ENCODE results near the gene KREMEN2. TPM values are rescaled to one million over a fixed set of nuclear protein-coding genes. Genes with fewer than 3 reads are reported as not detected.

KREMEN2 gene
- total and polyA plus RNA-seq, 9 of the 15 experiments (the other 6 are each of a cell fraction or from before 2014, with no cell fraction given) = 0.04 to 7.7 (median 1.5) TPM; not detected in 1

DNA sequence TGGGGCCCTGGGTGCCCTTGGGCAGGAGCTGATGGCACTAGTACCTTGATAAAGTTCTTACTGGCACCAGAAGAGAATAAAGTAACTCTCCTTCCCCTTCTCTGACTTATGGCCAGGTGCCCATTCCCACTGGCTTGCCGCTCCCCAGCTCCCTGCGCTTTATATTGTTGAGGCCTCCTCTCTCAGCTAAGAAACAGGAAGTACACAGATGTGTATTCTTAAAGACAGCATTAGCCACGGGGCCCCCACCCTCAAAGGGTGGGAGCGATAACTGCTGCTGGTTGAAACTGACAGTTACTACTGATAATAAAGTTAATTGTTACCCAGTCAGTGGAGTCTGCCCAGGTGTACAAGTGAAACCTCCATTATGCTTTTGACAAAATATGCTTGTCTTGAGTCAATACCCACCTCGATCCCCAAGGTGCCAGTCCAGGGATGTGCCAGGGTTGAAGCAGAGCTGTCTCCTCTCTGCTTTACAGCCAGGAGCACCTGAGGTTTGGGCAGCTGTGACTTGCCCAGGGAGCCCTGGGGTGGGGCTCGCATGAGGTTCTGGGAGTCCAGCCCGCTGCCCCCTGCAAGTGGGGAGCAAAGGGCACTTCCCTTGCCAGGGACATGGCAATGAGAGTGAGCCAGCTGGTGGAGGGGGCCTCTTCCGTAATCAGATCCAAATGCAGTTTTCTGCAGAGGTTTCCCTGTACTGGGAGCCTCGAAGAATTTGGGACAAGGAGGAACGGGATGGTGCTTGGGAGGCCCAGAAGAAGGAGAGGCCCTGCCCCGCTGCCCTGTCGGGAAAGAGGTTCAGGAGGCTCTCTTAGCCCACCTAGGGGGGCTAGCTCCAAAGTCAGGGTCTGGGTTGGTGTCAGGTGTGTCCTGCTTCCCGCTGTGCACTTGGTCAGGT lies 43.2 kb downstream of the KREMEN2 start (continued):
- TF ChIP-seq MAZ (CRISPR knock-in tag; conservative IDR thresholded peaks at IDR 0.05 in 1 of 2, IDR thresholded peaks at IDR 0.05 in 1 of 2) = peak; percentile 37 to 86; a peak in 3 of 4 replicates
- 0 out of 2 replicates have a peak, but pooled peaks have one; percentile 39 for TF ChIP-seq MECOM (CRISPR knock-in tag; IDR thresholded peaks at IDR 0.05)
- TF ChIP-seq ZNF696 (CRISPR knock-in tag; conservative IDR thresholded peaks at IDR 0.05) = no peak
- TF ChIP-seq ZNF707 (CRISPR knock-in tag; conservative IDR thresholded peaks at IDR 0.05) = no peak
- TF ChIP-seq ILF3 (IDR thresholded peaks at IDR 0.05; ENCODE audit: borderline replicate concordance) = no peak
- TF ChIP-seq ZBED1 (IDR thresholded peaks at IDR 0.05) = no peak
- TF ChIP-seq, protein P1, sequence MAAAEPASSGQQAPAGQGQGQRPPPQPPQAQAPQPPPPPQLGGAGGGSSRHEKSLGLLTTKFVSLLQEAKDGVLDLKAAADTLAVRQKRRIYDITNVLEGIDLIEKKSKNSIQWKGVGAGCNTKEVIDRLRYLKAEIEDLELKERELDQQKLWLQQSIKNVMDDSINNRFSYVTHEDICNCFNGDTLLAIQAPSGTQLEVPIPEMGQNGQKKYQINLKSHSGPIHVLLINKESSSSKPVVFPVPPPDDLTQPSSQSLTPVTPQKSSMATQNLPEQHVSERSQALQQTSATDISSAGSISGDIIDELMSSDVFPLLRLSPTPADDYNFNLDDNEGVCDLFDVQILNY (CRISPR knock-in tag; IDR thresholded peaks at IDR 0.05) = no peak
- no peak for TF ChIP-seq POU5F1 (IDR thresholded peaks at IDR 0.05; ENCODE audit: borderline replicate concordance, low read depth, low read length, partially characterized antibody)
- TF ChIP-seq CHAMP1 (IDR thresholded peaks at IDR 0.05) = no peak
- TF ChIP-seq RB1 (IDR thresholded peaks at IDR 0.05; ENCODE audit: low read depth) = no peak
- TF ChIP-seq MCM3 (IDR thresholded peaks at IDR 0.05) = no peak
- TF ChIP-seq TBP (optimal IDR thresholded peaks at IDR 0.05; ENCODE audit: low read depth, low read length) = peak; percentile 77
- TF ChIP-seq TCFL5 (CRISPR knock-in tag; conservative IDR thresholded peaks at IDR 0.05) = no peak
- TF ChIP-seq PCBP1 (IDR thresholded peaks at IDR 0.05; ENCODE audit: low read depth, low read length, poor library complexity, severe bottlenecking) = no peak
- TF ChIP-seq RHOXF2B (CRISPR knock-in tag; conservative IDR thresholded peaks at IDR 0.05) = no peak
- TF ChIP-seq GTF2F1 (IDR thresholded peaks at IDR 0.05; ENCODE audit: low read depth, low read length) = no peak
- TF ChIP-seq, protein P2, sequence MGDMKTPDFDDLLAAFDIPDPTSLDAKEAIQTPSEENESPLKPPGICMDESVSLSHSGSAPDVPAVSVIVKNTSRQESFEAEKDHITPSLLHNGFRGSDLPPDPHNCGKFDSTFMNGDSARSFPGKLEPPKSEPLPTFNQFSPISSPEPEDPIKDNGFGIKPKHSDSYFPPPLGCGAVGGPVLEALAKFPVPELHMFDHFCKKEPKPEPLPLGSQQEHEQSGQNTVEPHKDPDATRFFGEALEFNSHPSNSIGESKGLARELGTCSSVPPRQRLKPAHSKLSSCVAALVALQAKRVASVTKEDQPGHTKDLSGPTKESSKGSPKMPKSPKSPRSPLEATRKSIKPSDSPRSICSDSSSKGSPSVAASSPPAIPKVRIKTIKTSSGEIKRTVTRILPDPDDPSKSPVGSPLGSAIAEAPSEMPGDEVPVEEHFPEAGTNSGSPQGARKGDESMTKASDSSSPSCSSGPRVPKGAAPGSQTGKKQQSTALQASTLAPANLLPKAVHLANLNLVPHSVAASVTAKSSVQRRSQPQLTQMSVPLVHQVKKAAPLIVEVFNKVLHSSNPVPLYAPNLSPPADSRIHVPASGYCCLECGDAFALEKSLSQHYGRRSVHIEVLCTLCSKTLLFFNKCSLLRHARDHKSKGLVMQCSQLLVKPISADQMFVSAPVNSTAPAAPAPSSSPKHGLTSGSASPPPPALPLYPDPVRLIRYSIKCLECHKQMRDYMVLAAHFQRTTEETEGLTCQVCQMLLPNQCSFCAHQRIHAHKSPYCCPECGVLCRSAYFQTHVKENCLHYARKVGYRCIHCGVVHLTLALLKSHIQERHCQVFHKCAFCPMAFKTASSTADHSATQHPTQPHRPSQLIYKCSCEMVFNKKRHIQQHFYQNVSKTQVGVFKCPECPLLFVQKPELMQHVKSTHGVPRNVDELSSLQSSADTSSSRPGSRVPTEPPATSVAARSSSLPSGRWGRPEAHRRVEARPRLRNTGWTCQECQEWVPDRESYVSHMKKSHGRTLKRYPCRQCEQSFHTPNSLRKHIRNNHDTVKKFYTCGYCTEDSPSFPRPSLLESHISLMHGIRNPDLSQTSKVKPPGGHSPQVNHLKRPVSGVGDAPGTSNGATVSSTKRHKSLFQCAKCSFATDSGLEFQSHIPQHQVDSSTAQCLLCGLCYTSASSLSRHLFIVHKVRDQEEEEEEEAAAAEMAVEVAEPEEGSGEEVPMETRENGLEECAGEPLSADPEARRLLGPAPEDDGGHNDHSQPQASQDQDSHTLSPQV (IDR thresholded peaks at IDR 0.05) = peak; percentile 81
- no peak for TF ChIP-seq ZNF408 (CRISPR knock-in tag; IDR thresholded peaks at IDR 0.05; ENCODE audit: low read depth)
- TF ChIP-seq ARHGAP35 (IDR thresholded peaks at IDR 0.05; ENCODE audit: partially characterized antibody) = no peak
- peak; percentile 48; the same call in 1 of the 2 replicates for TF ChIP-seq LEF1 (IDR thresholded peaks at IDR 0.05)

Data from K562 (cell line).